PC-9 (cell line): ENCODE data around the gene SMIM24.

Source experiments
- CTCF ChIP-seq: fragments of 200-600 bp; sonication (generic); conservative IDR thresholded peaks from 2 replicates; pipeline ENCODE4 v1.6.1; 2017; ENCODE audit warnings: mixed run types, antibody characterized with exemption, mild to moderate bottlenecking, moderate library complexity
- EZH2 ChIP-seq: fragments of 200-600 bp; sonication (generic); IDR thresholded peaks from 2 replicates; pipeline ENCODE4 v1.8.0; 2017; ENCODE audit warnings: antibody characterized with exemption, low read depth

- TF ChIP-seq CTCF (no peak), EZH2 (no peak)
These were observed 12.7 kb downstream of the SMIM24 start for GRCh38 chr19:3467437-3468198.
